Measurements from ENCODE around the gene MYLK.

DNA sequence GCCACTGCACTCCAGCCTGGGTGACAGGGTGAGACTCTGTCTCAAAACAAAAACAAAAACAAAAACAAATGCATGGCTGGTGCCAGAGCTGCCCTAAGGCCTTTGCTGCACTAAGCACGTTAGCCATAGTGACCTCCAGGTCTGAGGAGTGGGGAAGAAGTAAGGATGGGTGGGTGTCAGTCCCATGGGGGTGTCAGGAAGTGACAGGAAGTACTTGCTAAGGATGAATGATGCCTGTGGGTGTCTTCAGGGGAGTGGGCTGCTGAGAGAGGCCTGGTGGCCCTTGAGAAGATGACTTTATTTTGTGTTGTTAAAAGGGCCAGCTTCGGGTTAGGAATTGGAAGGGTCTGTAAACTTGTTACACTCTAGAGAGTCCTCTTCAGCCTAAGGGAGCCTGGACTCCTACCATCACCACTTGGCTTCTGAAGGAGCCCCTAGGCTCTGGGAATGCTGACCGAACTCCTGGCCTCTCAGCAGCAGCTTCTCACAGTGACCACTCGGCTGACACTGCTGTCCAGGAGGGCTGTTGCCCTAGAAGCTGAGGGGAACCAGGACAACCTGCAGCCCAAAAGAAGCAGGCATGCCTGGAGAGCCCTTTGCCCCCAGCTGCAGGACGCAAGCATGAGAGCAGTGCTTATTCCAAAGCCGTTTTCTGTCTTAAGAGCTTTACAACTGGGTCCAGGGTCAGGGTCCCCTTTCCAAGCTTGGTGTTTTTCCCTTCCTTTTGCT is 116.4 kb downstream of the MYLK start:
- TF ChIP-seq POLR2A (IDR thresholded peaks at IDR 0.05), result no peak
- TF ChIP-seq, protein P1, sequence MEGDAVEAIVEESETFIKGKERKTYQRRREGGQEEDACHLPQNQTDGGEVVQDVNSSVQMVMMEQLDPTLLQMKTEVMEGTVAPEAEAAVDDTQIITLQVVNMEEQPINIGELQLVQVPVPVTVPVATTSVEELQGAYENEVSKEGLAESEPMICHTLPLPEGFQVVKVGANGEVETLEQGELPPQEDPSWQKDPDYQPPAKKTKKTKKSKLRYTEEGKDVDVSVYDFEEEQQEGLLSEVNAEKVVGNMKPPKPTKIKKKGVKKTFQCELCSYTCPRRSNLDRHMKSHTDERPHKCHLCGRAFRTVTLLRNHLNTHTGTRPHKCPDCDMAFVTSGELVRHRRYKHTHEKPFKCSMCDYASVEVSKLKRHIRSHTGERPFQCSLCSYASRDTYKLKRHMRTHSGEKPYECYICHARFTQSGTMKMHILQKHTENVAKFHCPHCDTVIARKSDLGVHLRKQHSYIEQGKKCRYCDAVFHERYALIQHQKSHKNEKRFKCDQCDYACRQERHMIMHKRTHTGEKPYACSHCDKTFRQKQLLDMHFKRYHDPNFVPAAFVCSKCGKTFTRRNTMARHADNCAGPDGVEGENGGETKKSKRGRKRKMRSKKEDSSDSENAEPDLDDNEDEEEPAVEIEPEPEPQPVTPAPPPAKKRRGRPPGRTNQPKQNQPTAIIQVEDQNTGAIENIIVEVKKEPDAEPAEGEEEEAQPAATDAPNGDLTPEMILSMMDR (IDR thresholded peaks at IDR 0.05), result no peak

Data from tibial nerve (tissue), 3 donors.